ENCODE results near the gene GIT1. TPM values are rescaled to one million over a fixed set of nuclear protein-coding genes. Genes with fewer than 3 reads are reported as not detected.

The GIT1 gene
- total and polyA plus RNA-seq, 2 of the 13 experiments (the other 11 are each of a cell fraction or from before 2014, with no cell fraction given), result 14.2 to 30.8 TPM

DNA sequence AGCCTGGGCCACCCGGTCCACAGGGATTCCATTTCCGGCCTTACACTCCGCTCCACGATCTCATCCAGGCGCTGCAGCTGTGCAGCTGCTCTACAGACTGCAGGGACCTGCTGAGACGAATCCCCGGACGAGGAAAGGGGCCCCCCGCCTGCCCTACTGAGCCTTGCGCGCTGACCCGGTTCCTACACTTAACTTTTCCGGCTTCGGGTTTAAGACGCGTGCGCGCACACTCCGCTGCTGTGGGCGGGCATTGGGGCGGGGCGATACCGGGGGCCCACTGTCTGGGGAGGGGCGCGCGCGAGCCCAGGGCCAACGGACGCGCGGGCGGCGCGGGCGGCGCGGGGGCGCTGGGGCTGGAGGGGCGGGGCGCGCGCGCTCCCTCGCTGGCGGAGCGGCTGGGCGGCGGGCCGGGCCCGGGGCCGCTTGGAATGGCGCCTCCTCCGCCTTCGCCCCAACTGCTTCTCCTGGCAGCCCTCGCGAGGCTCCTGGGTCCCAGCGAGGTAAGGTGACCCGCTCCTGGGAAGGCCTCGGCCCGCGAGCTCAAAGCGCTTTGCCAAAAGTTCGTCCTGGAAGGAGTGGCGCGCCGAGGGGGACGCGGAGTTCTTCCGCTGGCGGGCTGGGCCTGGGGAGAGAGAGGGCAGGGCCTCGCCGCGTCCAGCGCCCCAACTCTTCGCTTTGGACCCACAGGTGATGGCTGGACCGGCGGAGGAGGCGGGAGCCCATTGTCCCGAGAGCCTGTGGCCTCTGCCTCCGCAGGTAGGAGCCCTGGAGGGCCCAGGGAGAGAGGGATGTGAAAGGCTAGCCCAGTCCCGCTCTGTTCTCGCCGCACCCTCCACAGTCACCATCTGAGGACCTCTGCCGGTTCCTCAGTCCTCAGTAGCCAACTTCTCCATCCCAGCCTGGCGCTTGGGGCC is 20.9 kb downstream of the GIT1 start, which contains the start of gene TP53I13 (continued):
- no peak for TF ChIP-seq ZNF609 (CRISPR knock-in tag; IDR thresholded peaks at IDR 0.05; ENCODE audit: borderline replicate concordance)
- 0 out of 2 replicates have a peak, but pooled peaks have one; percentile 22 for TF ChIP-seq SOX5 (CRISPR knock-in tag; IDR thresholded peaks at IDR 0.05; ENCODE audit: borderline replicate concordance)
- TF ChIP-seq EHMT2 (IDR thresholded peaks at IDR 0.05; ENCODE audit: borderline replicate concordance, low read depth, low read length), result no peak
- TF ChIP-seq PATZ1 (CRISPR knock-in tag; IDR thresholded peaks at IDR 0.05), result peak; percentile 91
- TF ChIP-seq TSC22D2 (CRISPR knock-in tag; IDR thresholded peaks at IDR 0.05; ENCODE audit: borderline replicate concordance), result 0 out of 2 replicates have a peak, but pooled peaks have one; percentile 50
- TF ChIP-seq CCAR2 (optimal IDR thresholded peaks at IDR 0.05; ENCODE audit: low read depth, low read length), result no peak
- peak; percentile 72 for TF ChIP-seq DMAP1 (CRISPR knock-in tag; IDR thresholded peaks at IDR 0.05)
- TF ChIP-seq, protein P1, sequence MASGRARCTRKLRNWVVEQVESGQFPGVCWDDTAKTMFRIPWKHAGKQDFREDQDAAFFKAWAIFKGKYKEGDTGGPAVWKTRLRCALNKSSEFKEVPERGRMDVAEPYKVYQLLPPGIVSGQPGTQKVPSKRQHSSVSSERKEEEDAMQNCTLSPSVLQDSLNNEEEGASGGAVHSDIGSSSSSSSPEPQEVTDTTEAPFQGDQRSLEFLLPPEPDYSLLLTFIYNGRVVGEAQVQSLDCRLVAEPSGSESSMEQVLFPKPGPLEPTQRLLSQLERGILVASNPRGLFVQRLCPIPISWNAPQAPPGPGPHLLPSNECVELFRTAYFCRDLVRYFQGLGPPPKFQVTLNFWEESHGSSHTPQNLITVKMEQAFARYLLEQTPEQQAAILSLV (CRISPR knock-in tag; IDR thresholded peaks at IDR 0.05; ENCODE audit: borderline replicate concordance), result peak; percentile 42; the same call in 1 of the 2 replicates
- TF ChIP-seq ZNF574 (CRISPR knock-in tag; IDR thresholded peaks at IDR 0.05), result peak; percentile 53
- TF ChIP-seq SRSF9 (IDR thresholded peaks at IDR 0.05; ENCODE audit: borderline replicate concordance, insufficient read depth, low read depth, low read length, poor library complexity, severe bottlenecking), result no peak
- no peak for TF ChIP-seq STAG1 (CRISPR knock-in tag; IDR thresholded peaks at IDR 0.05)
- TF ChIP-seq ZNF160 (CRISPR knock-in tag; IDR thresholded peaks at IDR 0.05), result no peak
- TF ChIP-seq MYC (CRISPR knock-in tag; IDR thresholded peaks at IDR 0.05; ENCODE audit: borderline replicate concordance), result no peak; the same call in 1 of the 2 replicates
- TF ChIP-seq ZNF543 (CRISPR knock-in tag; IDR thresholded peaks at IDR 0.05), result no peak
- no peak for TF ChIP-seq HMGA1 (CRISPR knock-in tag; conservative IDR thresholded peaks at IDR 0.05)
- no peak for TF ChIP-seq MTA3 (CRISPR knock-in tag; IDR thresholded peaks at IDR 0.05)
- TF ChIP-seq POLR2AphosphoS5 (IDR thresholded peaks at IDR 0.05; ENCODE audit: low read depth, low read length), result peak; percentile 64
- TF ChIP-seq NFE2 (CRISPR knock-in tag; IDR thresholded peaks at IDR 0.05), result no peak
